Kidney (tissue), 14 donors: Measurements from ENCODE around the gene DMAC2L. TPM values are rescaled to one million over a fixed set of nuclear protein-coding genes. Genes with fewer than 3 reads are reported as not detected.
"Not testable (repeated sequence)": the region's sequence is repeated elsewhere in the genome, so short reads cannot be mapped to it uniquely, and the experiment has no call there.

ENCODE experiments used
- DNase-seq, 5 donors: peaks; one replicate each; pipeline ENCODE4 v3.0.0-alpha.2; 2013 to 2020
- FAIRE-seq: peaks from 2 replicates; lab custom pipeline; 2012; peaks lifted over from hg19 to GRCh38; lab: Jason Lieb, UNC
- H3K27ac ChIP-seq, 2 donors: one replicate each; pipeline ENCODE4 v1.7.0; 2013; ENCODE audit warnings: low read depth in 2 of 2, low read length in 2 of 2, inconsistent platforms in 1 of 2
- H3K27me3 ChIP-seq: one replicate; pipeline ENCODE4 v1.7.1; 2013; ENCODE audit warnings: low read length, inconsistent platforms; ENCODE audit not compliant: control insufficient read depth, insufficient read depth
- H3K36me3 ChIP-seq, 3 donors: one replicate each; pipeline versions ENCODE4 v1.7.0 to v1.7.1; 2013; ENCODE audit warnings: low read length in 3 of 3, control low read depth in 1 of 3, inconsistent platforms in 1 of 3; ENCODE audit not compliant: insufficient read depth in 3 of 3, control insufficient read depth in 2 of 3
- H3K4me1 ChIP-seq, 3 donors: one replicate each; pipeline versions ENCODE4 v1.7.0 to v1.7.1; 2013; ENCODE audit warnings: low read length in 3 of 3, inconsistent platforms in 1 of 3, low read depth in 1 of 3; ENCODE audit not compliant: control insufficient read depth in 2 of 3, insufficient read depth in 2 of 3
- H3K4me3 ChIP-seq, 3 donors: one replicate each; pipeline versions ENCODE4 v1.7.0 to v1.8.1; 2013; ENCODE audit warnings: low read length in 3 of 3, control low read depth in 1 of 3, inconsistent platforms in 1 of 3
- H3K9ac ChIP-seq, 3 donors: one replicate each; pipeline versions ENCODE4 v1.7.0 to v1.7.1; 2013; ENCODE audit warnings: low read length in 3 of 3, control low read depth in 1 of 3, inconsistent platforms in 1 of 3
- H3K9me3 ChIP-seq, 3 donors: one replicate each; pipeline versions ENCODE4 v1.7.0 to v1.7.1; 2013; ENCODE audit warnings: low read length in 3 of 3, control low read depth in 1 of 3, inconsistent platforms in 1 of 3; ENCODE audit not compliant: control insufficient read depth in 2 of 3, insufficient read depth in 1 of 3
- CTCF ChIP-seq: IDR thresholded peaks from 3 replicates; pipeline ENCODE4 v1.5.1; 2012; ENCODE audit warnings: mild to moderate bottlenecking, moderate library complexity, borderline replicate concordance; ENCODE audit not compliant: insufficient read depth; ENCODE audit errors: extremely low read depth
- intact Hi-C: fragments of 100-400 bp; cut with DNase I; formaldehyde crosslinking; loops from one replicate; pipeline ENCODE4 v1.11.1; 2022
- polyA plus RNA-seq: library from polyadenylated mRNA; stranded (reverse); fragments of 350-450 nt; fragmentation: Illumina TruSeq; extraction: RNeasy Lipid Tissue Mini Kit (QIAGEN cat#74804); gene quantifications from one replicate; pipeline ENCODE4 v1.2.3, GENCODE V29; 2014; ENCODE audit warnings: low read depth, low replicate concordance; ENCODE audit not compliant: insufficient read depth
- total RNA-seq: library from RNA; stranded (reverse); fragmentation: NEBNext Ultra II Directional; extraction: Animal tissue kit (Norgen Biotek cat#: 25700); gene quantifications from one replicate; pipeline ENCODE4 v1.2.1, GENCODE V29; 2021
- donor health status: control.
- donor health status: control.
- donor health status: control.
- donor health status: control.
- donor health status: control.
- donor health status: DM: yes; HTN: yes; CAD: no.
- donor health status: Normal renal cell carcinoma (clear cell type).

The DMAC2L gene
- total and polyA plus RNA-seq, 2 donors from 2014 or later = 23.7 to 27.3 TPM

- H3K27ac ChIP-seq = peak overlapping the region; percentile 58 to 89
- peak in 1 of 5 donors; percentile 32 for DNase-seq
- H3K4me1 ChIP-seq = peaks cover 0 to 25% (median 23%) of the 10 kb centered on the region in 3 donors
- H3K9me3 ChIP-seq = no peaks in the 10 kb centered on the region
- intact Hi-C loops = no loop called here
- FAIRE-seq = no peak
- no peaks in the 10 kb centered on the region for H3K27me3 ChIP-seq
- no peak for TF ChIP-seq CTCF
- peak overlapping the region in 2 of 3 donors; percentile 8 to 18 for H3K9ac ChIP-seq
- peak overlapping the region in 2 of 3 donors; percentile 10 to 55 for H3K4me3 ChIP-seq
- no peaks in the 10 kb centered on the region for H3K36me3 ChIP-seq
Observed at GRCh38 chr14:50363714-50364111, 51.6 kb downstream of the DMAC2L start.

- FAIRE-seq = peak; percentile 64
- peak in 1 of 5 donors; percentile 39 for DNase-seq
- Histone ChIP-seq H3K9ac (no peak overlapping the region), H3K36me3 (no peaks in the 10 kb centered on the region), H3K27me3 (no peaks in the 10 kb centered on the region), H3K4me1 (peaks cover 0 to 25% (median 23%) of the 10 kb centered on the region in 3 donors), H3K4me3 (no peak overlapping the region), H3K9me3 (no peaks in the 10 kb centered on the region), H3K27ac (no peak overlapping the region)
- no peak for TF ChIP-seq CTCF
- intact Hi-C loops = no loop called here
Observed at GRCh38 chr14:50364792-50365191, 52.7 kb downstream of the DMAC2L start.

- FAIRE-seq, H3K36me3 ChIP-seq, H3K9ac ChIP-seq, H3K27me3 ChIP-seq, DNase-seq, H3K9me3 ChIP-seq, H3K27ac ChIP-seq, intact Hi-C loops, H3K4me3 ChIP-seq: not testable (repeated sequence)
- H3K4me1 ChIP-seq = peaks cover 0 to 25% (median 23%) of the 10 kb centered on the region in 3 donors
Observed at GRCh38 chr14:50365572-50365971, 53.4 kb downstream of the DMAC2L start.

GRCh38 chr14:50366115-50366514 lies 54.0 kb downstream of the DMAC2L start:
- Histone ChIP-seq H3K36me3 (no peaks in the 10 kb centered on the region), H3K9me3 (no peaks in the 10 kb centered on the region), H3K9ac (no peak overlapping the region), H3K27me3 (no peaks in the 10 kb centered on the region), H3K4me1 (peaks cover 0 to 25% (median 23%) of the 10 kb centered on the region in 3 donors), H3K4me3 (no peak overlapping the region), H3K27ac (peak overlapping the region; percentile 71 to 73)
- FAIRE-seq = no peak
- DNase-seq = no peak
- intact Hi-C loops = no loop called here
- no peak for TF ChIP-seq CTCF
